GM23338 (cell line): ENCODE data around the gene ALPL. TPM values are rescaled to one million over a fixed set of nuclear protein-coding genes. Genes with fewer than 3 reads are reported as not detected.

ENCODE experiments used
- ATAC-seq: fragments of 200-7000 bp; cut with Tn5 transposase; 3 replicates; pipeline ENCODE4 v1.9.1; 2020
- DNase-seq: peaks from one replicate; pipeline ENCODE4 v3.0.0-alpha.2; 2015; ENCODE audit warnings: low spot score
- H2AFZ ChIP-seq: fragments of 200-600 bp; sonication (generic); 2 replicates; pipeline ENCODE4 v1.8.0; 2016; ENCODE audit warnings: antibody characterized with exemption, mild to moderate bottlenecking, moderate library complexity
- H3F3A ChIP-seq: fragments of 200-600 bp; sonication (generic); replicated peaks from 2 replicates; pipeline ENCODE4 v1.8.0; 2017; ENCODE audit warnings: antibody characterized with exemption, mixed run types, low read depth
- H3K27ac ChIP-seq: fragments of 200-600 bp; sonication (generic); 2 replicates; pipeline ENCODE4 v1.6.1; 2016; ENCODE audit warnings: low read depth
- H3K27me3 ChIP-seq: fragments of 200-600 bp; sonication (generic); 2 replicates; pipeline ENCODE4 v1.8.0; 2016; ENCODE audit warnings: mild to moderate bottlenecking, mixed run types, moderate library complexity; ENCODE audit not compliant: insufficient read depth
- H3K36me3 ChIP-seq: fragments of 200-600 bp; sonication (generic); 2 replicates; pipeline ENCODE4 v1.8.0; 2016; ENCODE audit warnings: mild to moderate bottlenecking; ENCODE audit not compliant: insufficient read depth
- H3K4me1 ChIP-seq: fragments of 200-600 bp; sonication (generic); 2 replicates; pipeline ENCODE4 v1.8.0; 2016; ENCODE audit warnings: mild to moderate bottlenecking, moderate library complexity; ENCODE audit not compliant: insufficient read depth
- H3K4me2 ChIP-seq: fragments of 200-600 bp; sonication (generic); 2 replicates; pipeline ENCODE4 v1.7.1; 2017; ENCODE audit warnings: mixed run types
- H3K4me3 ChIP-seq: fragments of 200-600 bp; sonication (generic); 2 replicates; pipeline ENCODE4 v1.6.1; 2016; ENCODE audit warnings: mixed run types
- H3K79me2 ChIP-seq: fragments of 200-600 bp; sonication (generic); replicated peaks from 2 replicates; pipeline ENCODE4 v1.8.0; 2017; ENCODE audit warnings: mild to moderate bottlenecking; ENCODE audit not compliant: insufficient read depth
- H3K9me2 ChIP-seq: fragments of 200-600 bp; sonication (generic); 2 replicates; pipeline ENCODE4 v1.8.0; 2017; ENCODE audit not compliant: insufficient read depth
- H4K20me1 ChIP-seq: fragments of 200-600 bp; sonication (generic); replicated peaks from 2 replicates; pipeline ENCODE4 v1.8.0; 2017; ENCODE audit warnings: mild to moderate bottlenecking; ENCODE audit not compliant: insufficient read depth
- H3K27ac Mint-ChIP-seq: 2 replicates; pipeline ENCODE4 v1.8.0; 2020; ENCODE audit warnings: inconsistent platforms, mild to moderate bottlenecking, moderate library complexity, mixed read lengths
- H3K27me3 Mint-ChIP-seq: 3 replicates; pipeline ENCODE4 v1.8.0; 2022; ENCODE audit warnings: low read depth, mild to moderate bottlenecking, moderate library complexity, mixed read lengths, inconsistent platforms; ENCODE audit not compliant: insufficient read depth, poor library complexity
- H3K36me3 Mint-ChIP-seq: 3 replicates; pipeline ENCODE4 v1.8.0; 2021; ENCODE audit warnings: low read depth, mild to moderate bottlenecking, inconsistent platforms, moderate library complexity, mixed read lengths
- H3K4me1 Mint-ChIP-seq: 3 replicates; pipeline ENCODE4 v1.8.0; 2020; ENCODE audit warnings: mild to moderate bottlenecking, inconsistent platforms, mixed read lengths
- H3K4me3 Mint-ChIP-seq: 3 replicates; pipeline ENCODE4 v1.8.0; 2021; ENCODE audit warnings: moderate library complexity, mild to moderate bottlenecking, inconsistent platforms, mixed read lengths
- H3K9me3 Mint-ChIP-seq: 3 replicates; pipeline ENCODE4 v1.8.0; 2020; ENCODE audit warnings: moderate library complexity, mild to moderate bottlenecking, inconsistent platforms, mixed read lengths
- CREB1 ChIP-seq: fragments of 250-450 bp; sonication (Bioruptor Pico); IDR thresholded peaks from 2 replicates; pipeline ENCODE4 v1.5.0; 2020; ENCODE audit warnings: low read depth, mild to moderate bottlenecking, moderate library complexity
- CTCF ChIP-seq, 2 experiments: fragments of 200-600 bp in 1 of 2; sonication (generic) in 1 of 2; conservative IDR thresholded peaks; 2 replicates each; pipeline versions ENCODE4 v1.5.1 to v1.6.1; 2016 to 2017; ENCODE audit warnings: antibody characterized with exemption in 2 of 2, low read depth in 2 of 2, mild to moderate bottlenecking in 2 of 2, moderate library complexity in 1 of 2
- ETS1 ChIP-seq: IDR thresholded peaks from 2 replicates; pipeline ENCODE4 v1.6.1; 2016; ENCODE audit warnings: antibody characterized with exemption
- EZH2 ChIP-seq: fragments of 200-600 bp; sonication (generic); IDR thresholded peaks from one replicate; pipeline ENCODE4 v1.8.0; 2017; ENCODE audit warnings: antibody characterized with exemption, mild to moderate bottlenecking, low read depth; ENCODE audit not compliant: unreplicated experiment
- EZH2phosphoT487 ChIP-seq: fragments of 200-600 bp; sonication (generic); IDR thresholded peaks from one replicate; pipeline ENCODE4 v1.8.1; 2018; ENCODE audit warnings: antibody characterized with exemption; ENCODE audit not compliant: unreplicated experiment
- JUNB ChIP-seq: IDR thresholded peaks from one replicate; pipeline ENCODE4 v1.6.1; 2016; ENCODE audit warnings: antibody characterized with exemption; ENCODE audit not compliant: unreplicated experiment
- NANOG ChIP-seq: IDR thresholded peaks from 2 replicates; pipeline ENCODE4 v1.6.1; 2016; ENCODE audit warnings: antibody characterized with exemption, borderline replicate concordance
- POLR2AphosphoS5 ChIP-seq: IDR thresholded peaks from 2 replicates; pipeline ENCODE4 v1.6.1; 2016; ENCODE audit warnings: antibody characterized with exemption, low read depth
- REST ChIP-seq: IDR thresholded peaks from one replicate; pipeline ENCODE4 v1.6.1; 2018; ENCODE audit warnings: antibody characterized with exemption; ENCODE audit not compliant: unreplicated experiment
- STAT1 ChIP-seq: IDR thresholded peaks from one replicate; pipeline ENCODE4 v1.6.1; 2016; ENCODE audit warnings: antibody characterized with exemption; ENCODE audit not compliant: unreplicated experiment
- ZNF114 ChIP-seq: fragments of 250-450 bp; sonication (Bioruptor Pico); IDR thresholded peaks from 2 replicates; pipeline ENCODE4 v1.5.0; 2020; ENCODE audit warnings: mild to moderate bottlenecking, moderate library complexity
- ZNF331 ChIP-seq: fragments of 250-450 bp; sonication (Bioruptor Pico); IDR thresholded peaks from 2 replicates; pipeline ENCODE4 v1.5.0; 2020; ENCODE audit warnings: low read depth, mild to moderate bottlenecking, moderate library complexity
- ZNF462 ChIP-seq: fragments of 250-450 bp; sonication (Bioruptor Pico); IDR thresholded peaks from 2 replicates; pipeline ENCODE4 v1.5.0; 2020; ENCODE audit warnings: mild to moderate bottlenecking, moderate library complexity
- polyA plus RNA-seq: library from polyadenylated mRNA; unstranded; fragments of >200 nt; fragmentation: Nextera tagmentation; extraction: Ambion mirVana; gene quantifications from 2 replicates; pipeline ENCODE4 v1.2.1, GENCODE V29; 2016
- total RNA-seq: library from RNA; depleted of rRNA; stranded (reverse); fragments of >200 nt; shearing (Covaris generic); gene quantifications from 2 replicates; pipeline ENCODE4 v1.2.3, GENCODE V29; 2014

The ALPL gene
- total and polyA plus RNA-seq, 2 experiments from 2014 or later: 116 to 187 TPM

- Mint-ChIP-seq H3K4me1 (peaks cover 43% of the 10 kb centered on the region), H3K27ac (no peak overlapping the region), H3K9me3 (no peaks in the 10 kb centered on the region), H3K36me3 (no peaks in the 10 kb centered on the region), H3K4me3 (no peak overlapping the region), H3K27me3 (no peaks in the 10 kb centered on the region)
- no peak overlapping the region for H3K27ac ChIP-seq
- peaks cover 30% of the 10 kb centered on the region for H3K4me1 ChIP-seq
- H3F3A ChIP-seq: no peaks in the 10 kb centered on the region; the same call in 1 of the 2 replicates
- H3K4me3 ChIP-seq: no peak overlapping the region
- H2AFZ ChIP-seq: no peak overlapping the region
- TF ChIP-seq STAT1 (no peak), NANOG (no peak), ZNF462 (CRISPR knock-in tag) (no peak), POLR2AphosphoS5 (no peak), ZNF331 (CRISPR knock-in tag) (no peak), EZH2 (no peak), CREB1 (CRISPR knock-in tag) (no peak), REST (no peak), CTCF (conservative IDR thresholded peaks at IDR 0.05; ENCODE audit: low read depth in 2 of 2) (no peak), JUNB (no peak), ZNF114 (no peak), EZH2phosphoT487 (no peak), ETS1 (no peak)
- ATAC-seq (no peak), DNase-seq (no peak)
- H3K4me2 ChIP-seq: no peak overlapping the region
- no peaks in the 10 kb centered on the region for H3K27me3 ChIP-seq
- no peaks in the 10 kb centered on the region for H3K9me2 ChIP-seq
- H3K79me2 ChIP-seq: peaks cover 76% of the 10 kb centered on the region
- no peaks in the 10 kb centered on the region for H3K36me3 ChIP-seq
- H4K20me1 ChIP-seq: peaks cover 12% of the 10 kb centered on the region
Observed at GRCh38 chr1:21523297-21523813, 14.1 kb downstream of the ALPL start.
